Osteocyte (in vitro differentiated cells): ENCODE results near the gene AIF1L. TPM values are rescaled to one million over a fixed set of nuclear protein-coding genes. Genes with fewer than 3 reads are reported as not detected.
"Not testable (repeated sequence)": the region's sequence is repeated elsewhere in the genome, so short reads cannot be mapped to it uniquely, and the experiment has no call there.

Source experiments
- DNase-seq: peaks from one replicate; pipeline ENCODE4 v3.0.0; 2021; ENCODE audit warnings: mixed read lengths; ENCODE audit not compliant: unreplicated experiment; ENCODE audit errors: extremely low spot score
- H3K27ac Mint-ChIP-seq: one replicate; pipeline ENCODE4 v1.8.0; 2021; ENCODE audit warnings: mild to moderate bottlenecking, mixed read lengths; ENCODE audit not compliant: unreplicated experiment
- H3K27me3 Mint-ChIP-seq: one replicate; pipeline ENCODE4 v1.8.0; 2021; ENCODE audit warnings: mixed read lengths; ENCODE audit not compliant: unreplicated experiment
- H3K36me3 Mint-ChIP-seq: one replicate; pipeline ENCODE4 v1.8.0; 2021; ENCODE audit warnings: mixed read lengths; ENCODE audit not compliant: unreplicated experiment
- H3K4me1 Mint-ChIP-seq: one replicate; pipeline ENCODE4 v1.8.0; 2021; ENCODE audit warnings: mixed read lengths; ENCODE audit not compliant: unreplicated experiment
- H3K4me3 Mint-ChIP-seq: one replicate; pipeline ENCODE4 v1.8.0; 2021; ENCODE audit warnings: mild to moderate bottlenecking, moderate library complexity, mixed read lengths; ENCODE audit not compliant: unreplicated experiment
- H3K9me3 Mint-ChIP-seq: one replicate; pipeline ENCODE4 v1.8.0; 2021; ENCODE audit warnings: mixed read lengths; ENCODE audit not compliant: unreplicated experiment
- total RNA-seq: library from RNA; stranded (reverse); gene quantifications from 2 replicates; pipeline ENCODE4 v1.2.1, GENCODE V29; 2021
- TF ChIP-seq, protein P1 (sequence below): fragments of 200-600 bp; sonication (generic); IDR thresholded peaks from 2 replicates; pipeline ENCODE4 v1.5.0; 2021; ENCODE audit warnings: antibody characterized with exemption, mild to moderate bottlenecking, moderate library complexity

Gene AIF1L
- total RNA-seq, 1 donor from 2014 or later: 26.3 TPM

DNA sequence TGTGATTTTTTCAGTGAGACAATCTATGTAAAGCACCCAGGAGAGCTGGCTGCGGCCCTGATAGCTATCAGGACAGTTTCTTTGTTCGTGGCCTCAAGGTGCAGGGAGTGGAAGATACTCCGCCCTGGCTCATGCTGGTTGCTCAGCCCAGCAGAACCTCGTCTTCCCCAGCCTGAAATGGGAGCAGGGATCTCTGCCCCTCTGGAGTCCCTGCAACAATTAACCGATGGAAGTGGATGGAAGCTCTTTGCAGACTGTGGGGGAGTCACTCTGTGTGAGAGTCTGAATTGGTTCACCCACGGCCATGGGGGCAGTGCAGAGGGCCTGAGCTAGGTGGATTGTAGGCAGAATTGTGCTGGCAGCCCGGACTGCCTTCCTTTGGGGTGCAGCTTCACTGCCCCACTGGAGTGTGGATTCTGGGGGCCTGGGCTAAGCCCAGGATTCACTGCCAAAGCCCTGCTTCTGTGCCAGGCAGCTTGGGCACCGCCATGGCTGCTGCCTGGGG is 2.8 kb downstream of the AIF1L start:
- Mint-ChIP-seq H3K4me1 (peaks cover 49% of the 10 kb centered on the region), H3K27ac (peak overlapping the region; percentile 56), H3K9me3 (no peaks in the 10 kb centered on the region), H3K27me3 (peaks cover 4% of the 10 kb centered on the region), H3K4me3 (no peak overlapping the region), H3K36me3 (no peaks in the 10 kb centered on the region)
- DNase-seq: no peak
- TF ChIP-seq, protein P1, sequence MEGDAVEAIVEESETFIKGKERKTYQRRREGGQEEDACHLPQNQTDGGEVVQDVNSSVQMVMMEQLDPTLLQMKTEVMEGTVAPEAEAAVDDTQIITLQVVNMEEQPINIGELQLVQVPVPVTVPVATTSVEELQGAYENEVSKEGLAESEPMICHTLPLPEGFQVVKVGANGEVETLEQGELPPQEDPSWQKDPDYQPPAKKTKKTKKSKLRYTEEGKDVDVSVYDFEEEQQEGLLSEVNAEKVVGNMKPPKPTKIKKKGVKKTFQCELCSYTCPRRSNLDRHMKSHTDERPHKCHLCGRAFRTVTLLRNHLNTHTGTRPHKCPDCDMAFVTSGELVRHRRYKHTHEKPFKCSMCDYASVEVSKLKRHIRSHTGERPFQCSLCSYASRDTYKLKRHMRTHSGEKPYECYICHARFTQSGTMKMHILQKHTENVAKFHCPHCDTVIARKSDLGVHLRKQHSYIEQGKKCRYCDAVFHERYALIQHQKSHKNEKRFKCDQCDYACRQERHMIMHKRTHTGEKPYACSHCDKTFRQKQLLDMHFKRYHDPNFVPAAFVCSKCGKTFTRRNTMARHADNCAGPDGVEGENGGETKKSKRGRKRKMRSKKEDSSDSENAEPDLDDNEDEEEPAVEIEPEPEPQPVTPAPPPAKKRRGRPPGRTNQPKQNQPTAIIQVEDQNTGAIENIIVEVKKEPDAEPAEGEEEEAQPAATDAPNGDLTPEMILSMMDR: no peak

DNA sequence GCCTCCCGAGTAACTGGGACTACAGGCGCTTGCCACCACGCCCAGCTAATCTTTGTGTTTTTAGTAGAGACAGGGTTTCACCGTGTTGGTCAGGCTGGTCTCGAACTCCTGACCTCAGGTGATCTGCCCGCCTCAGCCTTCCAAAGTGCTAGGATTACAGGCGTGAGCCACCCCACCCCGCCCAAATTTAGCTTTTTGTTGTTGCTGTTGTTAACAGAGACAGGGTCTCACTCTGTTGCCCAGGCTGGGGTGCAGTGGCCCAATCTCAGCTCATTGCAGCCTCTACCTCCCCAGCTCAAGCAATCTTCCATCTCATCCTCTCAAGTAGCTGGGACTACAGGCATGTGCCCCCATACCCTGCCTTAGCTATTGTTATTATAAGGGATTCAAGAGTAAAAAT is 3.5 kb downstream of the AIF1L start:
- not testable (repeated sequence) for H3K27me3 Mint-ChIP-seq, H3K4me3 Mint-ChIP-seq, H3K9me3 Mint-ChIP-seq, DNase-seq, H3K36me3 Mint-ChIP-seq
- peaks cover 49% of the 10 kb centered on the region for H3K4me1 Mint-ChIP-seq
- H3K27ac Mint-ChIP-seq: peak overlapping the region; percentile 75

DNA sequence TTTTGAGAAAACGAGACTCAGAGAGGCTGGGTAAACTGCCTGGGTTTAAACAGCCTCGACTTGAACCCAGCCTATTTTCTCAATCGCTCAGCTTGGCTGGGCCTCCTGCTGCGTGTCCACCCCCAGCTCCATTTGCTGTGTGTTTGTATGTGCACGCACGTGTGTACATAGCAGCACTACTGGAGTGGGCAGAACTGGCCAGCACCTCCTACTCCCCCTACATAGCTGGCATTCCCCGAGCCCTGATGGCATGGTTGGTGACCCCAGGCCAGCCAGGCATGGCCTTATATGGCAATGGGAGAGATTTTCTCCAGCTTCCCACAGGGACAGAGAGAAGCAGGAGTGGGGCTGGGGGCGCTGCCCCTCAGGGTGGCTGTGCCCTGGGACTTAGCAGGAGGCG is 4.1 kb downstream of the AIF1L start:
- H3K36me3 Mint-ChIP-seq: no peaks in the 10 kb centered on the region
- peak overlapping the region; percentile 75 for H3K27ac Mint-ChIP-seq
- no peak for DNase-seq
- TF ChIP-seq, protein P1: no peak
- H3K4me3 Mint-ChIP-seq: peak overlapping the region; percentile 18
- no peaks in the 10 kb centered on the region for H3K9me3 Mint-ChIP-seq
- H3K4me1 Mint-ChIP-seq: peaks cover 49% of the 10 kb centered on the region
- peaks cover 4% of the 10 kb centered on the region for H3K27me3 Mint-ChIP-seq

DNA sequence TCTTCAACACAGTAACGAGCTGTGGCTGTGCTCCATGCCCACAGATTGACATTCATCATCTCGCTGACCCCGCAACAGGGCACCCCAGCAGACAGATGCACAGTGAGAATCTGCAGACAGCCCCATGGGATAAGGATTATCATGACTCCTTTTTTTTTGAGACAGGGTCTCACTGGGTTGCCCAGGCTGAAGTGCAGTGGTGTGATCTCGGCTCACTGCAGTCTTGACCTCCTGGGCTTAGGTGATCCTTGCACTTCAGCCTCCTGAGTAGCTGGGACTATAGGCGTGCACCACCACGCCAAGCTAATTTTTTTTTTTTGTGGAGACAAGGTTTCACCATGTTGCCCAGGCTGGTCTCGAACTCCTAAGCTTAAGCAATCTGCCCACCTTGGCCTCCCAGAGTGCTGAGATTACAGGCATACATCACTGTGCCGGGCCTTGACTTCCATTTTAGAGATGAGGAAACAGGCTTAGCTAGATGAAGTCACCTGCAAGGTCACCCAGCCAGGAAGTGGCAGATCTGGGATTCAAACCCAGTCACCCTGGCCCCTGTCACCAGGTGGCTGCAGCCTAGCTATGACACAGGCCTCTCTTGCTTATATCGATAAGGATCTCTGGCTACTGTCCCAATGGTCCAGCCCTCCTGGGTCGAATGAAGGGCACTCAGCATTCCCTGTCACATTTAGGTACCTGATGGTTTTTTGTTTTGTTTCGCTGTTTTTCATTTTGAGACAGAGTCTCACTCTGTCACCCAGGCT is 5.1 kb downstream of the AIF1L start:
- Mint-ChIP-seq H3K4me1 (peaks cover 44% of the 10 kb centered on the region), H3K36me3 (no peaks in the 10 kb centered on the region), H3K4me3 (no peak overlapping the region), H3K9me3 (no peaks in the 10 kb centered on the region), H3K27me3 (no peaks in the 10 kb centered on the region), H3K27ac (no peak overlapping the region)
- TF ChIP-seq, protein P1: no peak
- no peak for DNase-seq

DNA sequence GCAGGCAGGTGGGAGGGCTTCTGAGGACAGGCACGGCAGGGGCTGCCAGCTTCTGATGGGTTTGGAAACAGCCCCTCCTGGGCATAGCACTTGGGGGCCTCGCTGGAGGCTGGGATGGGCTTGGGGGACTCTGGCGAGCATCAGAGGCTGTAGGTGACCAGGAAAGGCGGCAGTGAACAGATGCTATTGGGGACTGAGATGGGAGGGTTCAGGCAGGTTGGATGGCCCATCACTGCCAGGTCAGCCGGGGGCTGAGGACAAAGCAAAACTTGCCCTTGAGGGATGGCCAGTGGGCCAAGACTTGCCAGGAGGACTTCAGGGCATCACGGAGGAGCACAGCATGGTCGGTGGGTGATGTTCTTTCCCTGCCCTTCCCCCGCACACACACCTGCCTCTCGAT is 6.7 kb downstream of the AIF1L start:
- no peak for DNase-seq
- H3K4me3 Mint-ChIP-seq: no peak overlapping the region
- TF ChIP-seq, protein P1: no peak
- H3K36me3 Mint-ChIP-seq: no peaks in the 10 kb centered on the region
- no peaks in the 10 kb centered on the region for H3K27me3 Mint-ChIP-seq
- H3K9me3 Mint-ChIP-seq: no peaks in the 10 kb centered on the region
- peaks cover 33% of the 10 kb centered on the region for H3K4me1 Mint-ChIP-seq
- H3K27ac Mint-ChIP-seq: no peak overlapping the region
